Effector CD4-positive, alpha-beta T cell (primary cell): ENCODE data around the gene SYNE4.
"Not testable (repeated sequence)": the region's sequence is repeated elsewhere in the genome, so short reads cannot be mapped to it uniquely, and the experiment has no call there.

ENCODE experiments used
- DNase-seq: peaks from one replicate; pipeline ENCODE4 v3.0.0-alpha.2; 2020

The SYNE4 gene

GRCh38 chr19:35988824-35989223, 19.8 kb downstream of the SYNE4 start:
- DNase-seq, result no peak

GRCh38 chr19:35987571-35987896, 21.1 kb downstream of the SYNE4 start:
- no peak for DNase-seq

DNA sequence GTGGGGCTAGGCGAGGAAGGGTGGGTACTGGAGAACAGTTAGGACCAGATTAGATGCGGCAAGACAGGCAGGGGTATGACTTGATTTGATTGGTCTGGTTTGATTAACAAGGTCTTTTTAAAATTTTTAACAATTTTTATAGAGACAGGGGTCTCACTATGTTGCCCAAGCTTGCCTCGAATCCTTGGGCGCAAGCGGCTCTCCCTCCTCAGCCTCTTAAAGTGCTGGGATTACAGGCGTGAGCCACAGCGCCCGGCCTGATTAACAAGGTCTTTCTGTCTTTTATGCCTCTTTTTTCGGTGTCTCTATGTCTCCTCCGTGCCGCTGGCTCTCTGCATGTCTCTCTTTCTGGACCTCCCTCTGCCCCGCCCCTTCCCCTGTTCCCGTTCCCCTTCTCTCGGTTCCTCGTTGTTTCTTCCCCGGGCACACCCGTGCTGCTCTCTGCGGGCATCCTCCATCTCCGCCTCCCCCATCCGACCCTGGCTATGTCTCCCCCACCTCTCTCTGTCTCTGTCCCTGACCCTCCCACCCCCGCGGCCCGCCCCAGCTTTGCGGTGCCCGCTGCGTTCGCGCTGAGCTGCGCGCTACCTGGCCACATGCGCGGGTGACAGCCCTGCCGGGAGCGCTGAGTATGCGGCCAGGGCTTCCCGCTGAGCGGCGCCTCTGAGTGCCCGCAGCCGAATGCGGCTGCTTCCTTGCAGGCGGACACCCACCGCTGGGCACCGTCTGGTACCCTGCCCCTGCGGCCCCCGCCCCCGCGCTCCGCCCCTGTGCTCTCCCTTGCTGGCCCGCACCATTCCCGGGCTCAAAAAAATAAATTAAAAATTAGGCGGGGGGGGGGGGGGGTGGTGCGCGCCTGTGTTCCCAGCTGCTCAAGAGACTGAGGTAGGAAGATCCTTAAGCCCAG, 21.7 kb downstream of the SYNE4 start:
- DNase-seq, result no peak

- no peak for DNase-seq
Observed at GRCh38 chr19:35986111-35986510, 22.5 kb downstream of the SYNE4 start.

GRCh38 chr19:35983177-35983576, 25.4 kb downstream of the SYNE4 start:
- no peak for DNase-seq

- not testable (repeated sequence) for DNase-seq
Observed at GRCh38 chr19:35980997-35981396, 27.6 kb downstream of the SYNE4 start.

- DNase-seq, result no peak
Observed at GRCh38 chr19:35978832-35979365, 29.7 kb downstream of the SYNE4 start.

GRCh38 chr19:35978271-35978670, 30.3 kb downstream of the SYNE4 start:
- no peak for DNase-seq

DNA sequence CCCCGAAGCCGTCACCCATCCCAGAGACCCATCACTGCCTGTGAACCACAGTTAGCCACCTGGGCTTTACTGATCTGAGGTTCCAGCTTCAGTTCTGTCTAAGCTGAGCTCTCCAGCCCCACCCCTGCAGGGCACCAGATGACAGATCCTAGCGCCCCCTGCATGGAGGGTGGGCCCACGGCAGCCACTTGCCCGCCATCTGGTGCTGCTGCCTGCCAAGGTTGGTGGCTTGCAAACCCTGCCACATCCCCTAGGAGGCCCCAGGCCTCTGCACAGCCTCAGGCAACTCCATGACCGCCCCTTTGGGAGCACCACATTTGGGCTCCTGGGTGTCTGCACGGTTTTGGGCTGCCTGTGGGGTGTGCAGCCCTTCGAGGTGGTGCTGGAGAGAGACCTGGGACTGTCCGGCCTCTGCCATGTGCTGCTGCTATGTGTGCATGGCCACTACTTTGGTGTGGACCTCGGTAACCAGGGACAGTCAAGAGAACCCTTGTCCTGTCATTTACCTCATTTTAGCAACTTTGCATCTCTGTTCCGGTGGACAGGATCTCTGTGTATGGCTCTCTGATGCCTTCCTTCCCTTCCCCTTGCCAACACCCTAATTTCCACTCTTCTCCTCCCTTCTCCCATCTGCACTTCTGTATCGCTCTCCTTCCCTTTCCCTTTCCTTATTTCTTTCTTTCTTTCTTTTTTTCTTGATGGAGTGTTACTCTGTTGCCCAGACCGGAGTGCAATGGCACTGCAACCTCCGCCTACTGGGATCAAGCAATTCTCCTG, 31.0 kb downstream of the SYNE4 start:
- DNase-seq, result no peak

- no peak for DNase-seq
Observed at GRCh38 chr19:35975608-35976214, 32.9 kb downstream of the SYNE4 start.

DNA sequence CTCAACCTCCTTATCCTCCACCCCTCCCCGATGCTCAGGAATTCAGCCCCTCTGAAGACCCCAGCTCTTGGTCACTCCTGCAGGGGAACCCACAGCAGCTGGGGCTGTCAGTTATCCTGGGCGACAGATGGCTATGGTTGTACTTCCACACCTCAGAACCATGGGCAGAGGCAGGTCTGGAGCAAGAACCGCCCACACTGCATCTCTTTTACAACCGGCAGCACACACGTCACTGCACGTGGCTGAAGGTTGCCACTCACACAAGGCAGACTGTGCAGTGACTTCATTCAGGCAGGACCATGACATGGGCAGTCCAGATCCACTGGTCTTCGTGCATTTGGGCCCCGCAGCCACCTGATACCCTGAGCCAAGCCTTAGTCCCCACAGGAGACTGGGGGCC, 35.1 kb downstream of the SYNE4 start:
- DNase-seq, result no peak

DNA sequence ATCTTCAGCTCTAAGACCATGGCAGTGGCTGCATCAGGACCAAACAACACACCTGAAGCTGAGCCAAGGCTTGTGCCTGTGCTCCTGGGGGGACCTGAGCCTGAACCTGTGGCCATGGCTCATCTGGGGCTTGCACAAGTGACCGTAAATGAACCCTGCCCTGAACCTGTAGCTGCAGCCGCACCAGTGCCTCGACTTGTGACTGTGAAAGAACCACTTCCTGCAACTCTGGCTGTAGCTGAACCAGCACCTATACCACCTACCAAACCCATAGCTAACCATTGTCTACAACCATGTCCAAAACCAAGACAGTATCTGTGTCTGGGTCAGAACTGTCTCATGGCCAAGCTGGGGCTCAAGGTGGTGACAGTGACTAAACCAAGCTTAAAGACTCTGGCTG, 41.8 kb downstream of the SYNE4 start:
- DNase-seq, result no peak

DNA sequence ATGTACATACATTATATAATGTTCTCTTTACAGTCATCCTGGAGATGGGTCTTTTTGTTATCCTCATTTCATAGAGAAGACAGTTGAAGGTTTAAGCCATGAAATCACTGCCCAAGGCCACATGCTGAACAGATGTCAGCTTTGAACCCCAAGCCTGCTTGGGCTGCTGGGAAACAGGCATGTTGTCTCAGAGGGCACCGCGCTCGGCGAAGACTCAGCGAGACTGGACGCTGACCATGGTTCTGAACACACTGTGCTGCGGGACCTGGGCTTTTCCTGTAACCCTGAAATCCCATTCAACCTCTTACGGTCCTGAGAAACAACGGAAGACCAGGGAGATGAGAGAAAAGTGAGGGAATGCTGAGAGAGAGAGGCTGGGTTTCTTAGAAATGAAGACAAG, 45.1 kb downstream of the SYNE4 start:
- DNase-seq, result no peak

DNA sequence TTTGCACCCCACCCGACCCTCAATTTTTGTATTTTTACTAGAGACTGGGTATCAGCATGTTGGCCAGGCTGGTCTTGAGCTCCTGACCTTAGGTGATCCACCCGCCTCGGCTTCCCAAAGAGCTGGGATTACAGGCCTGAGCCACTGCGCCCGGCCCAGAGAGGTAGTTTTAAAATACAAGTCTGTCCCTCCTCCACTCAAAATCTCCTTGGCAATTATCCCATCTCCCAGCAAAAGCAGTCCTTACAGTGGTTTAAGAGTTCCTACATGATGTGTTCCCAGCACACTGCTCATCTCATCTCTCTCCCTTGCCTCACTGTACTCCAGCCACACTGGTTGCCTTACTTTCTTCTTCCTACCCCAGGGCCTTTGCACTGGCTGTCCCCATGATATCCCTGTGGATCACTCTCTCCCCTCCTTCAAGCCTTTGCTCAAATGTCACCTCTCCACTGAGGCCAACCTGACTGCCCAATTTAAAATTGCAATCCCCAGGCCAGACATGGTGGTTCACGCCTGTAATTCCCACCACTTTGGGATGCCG, 48.1 kb downstream of the SYNE4 start:
- no peak for DNase-seq

GRCh38 chr19:35959968-35960320, 48.7 kb downstream of the SYNE4 start:
- no peak for DNase-seq

DNA sequence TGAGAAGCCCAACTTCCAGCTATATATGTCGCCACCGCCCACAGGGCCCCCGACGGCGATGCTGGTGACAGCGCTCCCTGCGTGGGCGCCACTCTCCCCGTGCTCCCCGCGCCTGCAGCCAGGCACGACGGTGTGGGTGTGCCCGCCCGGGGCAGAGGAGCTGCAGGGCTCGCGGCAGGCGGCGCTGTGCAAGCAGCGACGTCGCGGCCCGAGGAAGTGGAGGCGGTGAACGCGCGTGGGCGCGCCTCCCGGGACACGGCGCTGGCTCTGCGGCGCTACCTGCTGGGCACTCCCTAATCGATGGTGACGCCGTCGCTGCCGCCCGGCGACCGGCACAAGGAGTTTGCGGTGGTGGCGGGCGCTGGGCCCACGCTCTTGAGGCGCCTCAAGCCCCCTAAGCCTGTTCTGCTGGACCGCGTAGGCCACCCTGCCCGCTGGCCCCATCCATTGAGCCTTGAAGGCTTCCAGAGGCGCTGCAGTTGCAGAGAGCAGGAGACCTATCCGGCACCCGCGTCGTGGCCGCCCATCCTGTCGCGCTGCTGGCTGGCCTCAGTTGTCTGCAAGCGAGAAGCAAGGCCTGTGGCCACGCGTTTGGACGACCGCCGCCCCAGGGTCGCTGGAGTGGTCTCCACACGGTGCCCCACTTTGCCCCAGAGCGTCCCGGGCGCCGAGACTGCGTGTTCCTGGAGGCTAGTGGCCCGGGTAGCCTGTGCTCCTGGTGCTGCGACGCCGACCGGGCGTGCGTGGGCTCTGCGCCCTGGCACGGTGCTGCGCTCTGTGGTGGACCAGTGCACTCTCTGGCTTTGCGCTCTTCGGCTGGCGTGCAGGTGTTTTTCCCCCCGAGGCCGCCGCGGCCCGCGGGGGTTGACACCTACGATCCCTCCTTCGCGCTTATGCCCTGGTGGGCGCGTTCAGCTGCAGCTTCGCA, 49.3 kb downstream of the SYNE4 start:
- peak; percentile 78 for DNase-seq

GRCh38 chr19:35958660-35959039, 50.0 kb downstream of the SYNE4 start:
- DNase-seq, result no peak

DNA sequence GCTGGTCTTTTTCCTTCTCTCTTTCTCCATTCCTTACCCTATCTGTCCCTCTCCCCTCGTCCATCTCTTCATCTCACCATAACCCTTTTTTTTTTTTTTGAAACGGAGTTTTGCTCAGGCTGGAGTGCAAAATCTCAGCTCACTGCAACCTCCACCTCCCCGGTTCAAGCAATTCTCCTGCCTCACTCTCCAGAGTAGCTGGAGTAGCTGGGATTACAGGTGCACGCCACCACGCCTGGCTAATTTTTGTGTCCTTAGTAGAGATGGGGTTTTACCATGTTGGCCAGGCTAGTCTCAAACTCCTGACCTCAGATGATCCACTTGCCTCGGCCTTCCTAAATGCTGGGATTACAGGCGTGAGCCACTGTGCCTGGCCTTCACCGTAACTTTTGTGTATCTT, 51.2 kb downstream of the SYNE4 start:
- DNase-seq, result not testable (repeated sequence)

GRCh38 chr19:35955881-35956634, 52.6 kb downstream of the SYNE4 start:
- no peak for DNase-seq
